OCI-M2 (cell line): ENCODE results near the gene SLC25A44.

Source experiments
- DNase-seq: peaks from one replicate; lab custom pipeline; 2025; ENCODE audit not compliant: unreplicated experiment; lab: John Stamatoyannopoulos, UW

SLC25A44 gene

DNA sequence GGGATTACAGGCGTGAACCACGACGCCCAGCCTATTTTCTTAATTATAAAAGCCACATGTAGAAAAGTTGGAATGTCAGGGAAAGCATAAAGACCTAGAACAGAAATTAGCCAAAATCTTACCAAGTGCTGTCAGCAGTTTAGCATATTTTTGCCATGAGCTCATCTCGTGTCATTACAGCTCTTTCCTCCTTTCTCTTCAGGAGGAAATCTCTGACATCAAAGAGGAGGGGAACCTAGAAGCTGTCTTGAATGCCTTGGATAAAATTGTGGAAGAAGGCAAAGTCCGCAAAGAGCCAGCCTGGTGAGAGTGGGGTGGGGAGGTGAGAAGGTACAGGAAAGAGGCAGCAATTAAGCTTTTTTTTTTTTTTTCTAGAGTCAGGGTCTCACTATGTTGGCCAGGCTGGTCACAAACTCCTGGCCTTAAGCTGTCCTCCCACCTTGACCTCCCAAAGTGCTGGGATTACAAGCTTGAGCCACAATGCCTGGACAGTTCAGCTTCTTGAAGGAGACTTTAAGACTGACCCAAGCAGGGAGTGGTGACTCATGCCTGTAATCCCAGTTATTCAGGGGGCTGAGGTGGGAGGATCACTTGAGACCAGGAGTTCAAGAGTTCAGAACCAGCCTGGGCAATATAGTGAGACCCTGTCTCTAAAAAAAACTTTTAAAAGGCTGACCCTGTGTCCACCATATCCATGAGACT lies 39.7 kb downstream of the SLC25A44 start:
- DNase-seq: no peak

DNA sequence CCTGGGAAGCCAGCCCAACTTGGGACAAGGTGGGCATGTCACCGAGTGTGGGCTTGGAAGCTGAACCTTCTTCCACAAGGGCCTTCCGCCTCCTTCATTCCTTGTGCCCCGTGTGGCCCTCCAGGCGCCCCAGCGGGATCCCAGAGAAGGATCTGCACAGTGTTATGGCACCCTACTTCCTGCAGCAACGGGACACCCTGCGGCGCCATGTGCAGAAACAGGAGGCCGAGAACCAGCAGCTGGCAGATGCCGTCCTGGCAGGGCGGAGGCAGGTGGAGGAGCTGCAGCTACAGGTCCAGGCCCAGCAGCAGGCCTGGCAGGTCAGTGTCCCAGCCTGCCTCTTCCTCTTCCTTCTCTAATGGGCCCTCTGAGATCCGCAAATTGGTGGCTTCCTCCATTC lies 42.3 kb downstream of the SLC25A44 start:
- DNase-seq: no peak

DNA sequence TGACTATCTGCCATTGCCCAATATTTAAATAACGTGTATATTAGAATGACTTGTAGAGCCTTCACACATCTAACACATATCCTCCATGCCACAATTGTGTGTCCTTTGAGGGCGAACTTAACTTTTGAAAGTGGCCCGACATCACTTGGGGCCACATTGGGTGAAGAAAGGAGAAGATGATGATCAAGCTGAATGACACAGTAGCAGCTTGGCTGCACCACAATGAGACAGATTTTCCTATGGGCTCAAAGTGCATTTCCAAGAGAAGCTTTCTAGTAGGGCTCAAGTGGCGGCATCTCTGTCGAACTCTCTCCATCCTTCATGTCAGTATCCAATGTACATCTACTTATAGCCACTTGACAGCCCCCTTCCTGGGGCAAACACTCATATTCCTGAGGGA lies 44.3 kb downstream of the SLC25A44 start:
- no peak for DNase-seq

DNA sequence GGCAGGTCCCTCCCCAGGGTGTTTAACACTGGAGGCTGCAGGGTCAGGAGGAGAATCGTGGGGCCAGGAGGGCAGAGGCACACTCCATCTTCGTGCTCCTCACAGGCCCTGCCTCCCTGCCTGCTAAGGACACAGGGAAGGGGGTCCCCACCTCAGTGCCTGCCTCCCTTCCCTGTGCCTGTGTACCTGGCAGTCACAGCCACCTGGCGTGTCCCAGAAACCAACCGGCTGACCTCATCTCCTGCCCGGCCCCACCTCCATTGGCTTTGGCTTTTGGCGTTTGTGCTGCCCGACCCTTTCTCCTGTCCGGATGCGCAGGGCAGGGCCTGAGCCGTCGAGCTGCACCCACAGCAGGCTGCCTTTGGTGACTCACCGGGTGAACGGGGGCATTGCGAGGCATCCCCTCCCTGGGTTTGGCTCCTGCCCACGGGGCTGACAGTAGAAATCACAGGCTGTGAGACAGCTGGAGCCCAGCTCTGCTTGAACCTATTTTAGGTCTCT lies 47.5 kb downstream of the SLC25A44 start:
- no peak for DNase-seq

DNA sequence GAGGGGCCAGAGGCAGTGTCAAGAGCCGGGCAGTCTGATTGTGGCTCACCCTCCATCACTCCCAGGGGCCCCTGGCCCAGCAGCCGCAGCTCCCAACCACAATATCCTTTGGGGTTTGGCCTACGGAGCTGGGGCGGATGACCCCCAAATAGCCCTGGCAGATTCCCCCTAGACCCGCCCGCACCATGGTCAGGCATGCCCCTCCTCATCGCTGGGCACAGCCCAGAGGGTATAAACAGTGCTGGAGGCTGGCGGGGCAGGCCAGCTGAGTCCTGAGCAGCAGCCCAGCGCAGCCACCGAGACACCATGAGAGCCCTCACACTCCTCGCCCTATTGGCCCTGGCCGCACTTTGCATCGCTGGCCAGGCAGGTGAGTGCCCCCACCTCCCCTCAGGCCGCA lies 48.0 kb downstream of the SLC25A44 start, which contains the start of gene BGLAP:
TSS of gene BGLAP (plus strand) at position 259 of the 400 bp plus-strand sequence. CDS start at position 307, 48 bp downstream.
- no peak for DNase-seq

GRCh38 chr1:156242738-156243137 lies 48.8 kb downstream of the SLC25A44 start:
- no peak for DNase-seq

GRCh38 chr1:156244126-156244525 lies 50.2 kb downstream of the SLC25A44 start:
- no peak for DNase-seq

GRCh38 chr1:156244712-156245111 lies 50.8 kb downstream of the SLC25A44 start:
- no peak for DNase-seq

GRCh38 chr1:156245451-156246232 lies 51.7 kb downstream of the SLC25A44 start:
- no peak for DNase-seq

- DNase-seq: no peak
Measured at GRCh38 chr1:156246241-156246780, 52.4 kb downstream of the SLC25A44 start.

- DNase-seq: no peak
Measured at GRCh38 chr1:156246781-156247459, 53.0 kb downstream of the SLC25A44 start.

DNA sequence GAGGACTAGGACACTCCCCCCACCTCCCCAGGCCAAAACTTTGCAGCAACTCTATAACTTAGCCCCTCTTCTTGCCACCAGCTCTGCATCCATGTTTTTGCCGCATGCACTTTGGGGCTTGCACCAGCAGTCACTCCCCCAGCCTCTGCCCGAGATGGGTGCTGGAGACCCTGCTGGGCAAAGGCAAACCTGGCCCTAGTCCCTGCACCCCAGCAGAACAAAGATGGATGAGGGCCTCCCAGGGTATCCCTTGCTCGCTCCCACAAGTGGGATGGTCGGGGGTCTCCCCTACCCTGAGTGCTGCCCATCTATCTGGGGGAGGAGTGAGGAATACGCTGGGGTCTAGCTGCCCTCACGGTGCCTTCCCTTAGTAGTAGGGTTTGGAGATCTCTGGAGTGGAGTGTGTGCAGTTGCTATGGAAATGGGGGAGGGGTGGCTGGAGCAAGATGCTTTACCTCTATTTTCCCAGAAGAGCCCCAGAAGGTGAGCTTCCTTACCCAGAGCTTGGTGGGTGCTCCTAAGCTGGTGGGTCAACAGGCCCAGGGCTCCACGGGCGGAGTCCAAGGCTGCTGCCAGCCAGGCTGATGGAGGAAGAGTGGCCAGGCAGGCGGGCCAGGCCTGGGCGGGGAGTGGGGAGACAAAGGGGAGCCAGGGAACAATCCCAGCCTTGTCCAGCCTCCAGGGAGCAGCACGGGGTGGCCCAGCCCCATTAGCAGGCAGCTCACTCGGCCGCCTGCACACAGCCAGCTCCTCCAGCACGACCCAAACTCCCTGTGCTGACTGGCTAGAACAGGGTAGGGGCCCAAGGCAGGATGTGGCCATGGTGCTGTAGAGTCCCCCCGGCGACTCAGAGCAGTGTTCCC lies 53.8 kb downstream of the SLC25A44 start, which contains the start of gene PAQR6:
TSS of gene PAQR6 (minus strand) at position 597 of the 863 bp plus-strand sequence. CDS start 1,325 bp downstream, outside the sequence.
- no peak for DNase-seq

DNA sequence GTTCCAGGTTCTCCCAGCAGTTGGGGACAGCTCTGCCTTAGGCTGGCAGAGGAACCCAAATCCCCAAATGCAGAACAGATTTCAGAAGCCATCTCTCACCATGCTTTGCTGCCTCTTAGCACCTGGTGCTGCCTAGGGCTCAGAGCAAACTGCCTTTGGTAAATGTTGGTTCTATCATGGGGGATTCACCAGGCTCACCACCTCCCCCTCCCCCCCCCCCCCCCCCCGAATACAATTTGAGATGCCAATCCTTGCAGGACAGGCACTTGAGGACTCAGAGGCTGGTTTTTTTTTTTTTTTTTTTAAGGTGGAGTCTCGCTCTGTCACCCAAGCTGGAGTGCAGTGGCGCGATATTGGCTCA lies 54.4 kb downstream of the SLC25A44 start:
- no peak for DNase-seq

GRCh38 chr1:156249593-156249992 lies 55.7 kb downstream of the SLC25A44 start:
- DNase-seq: no peak

DNA sequence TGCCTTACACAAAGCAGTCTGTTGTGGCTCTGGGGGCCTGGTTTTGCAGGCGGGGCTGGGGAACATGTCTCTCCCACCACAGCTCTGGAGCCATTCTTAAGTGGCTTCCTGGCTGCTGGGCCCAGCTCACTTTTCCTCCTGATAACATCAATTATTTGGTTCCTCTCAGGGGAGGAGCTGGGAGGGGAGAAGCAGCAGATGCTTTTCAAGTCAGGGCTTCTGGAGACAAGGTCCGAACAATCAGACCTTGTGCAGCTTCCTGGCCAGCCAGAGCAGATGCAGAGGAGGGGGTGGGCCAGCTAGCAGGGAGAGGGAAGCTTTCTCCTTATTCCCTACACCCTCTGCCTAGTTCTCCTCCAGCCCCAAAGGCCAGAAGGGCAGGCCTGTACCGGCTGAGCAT lies 57.6 kb downstream of the SLC25A44 start:
- no peak for DNase-seq

GRCh38 chr1:156253634-156254033 lies 59.7 kb downstream of the SLC25A44 start:
- DNase-seq: no peak

DNA sequence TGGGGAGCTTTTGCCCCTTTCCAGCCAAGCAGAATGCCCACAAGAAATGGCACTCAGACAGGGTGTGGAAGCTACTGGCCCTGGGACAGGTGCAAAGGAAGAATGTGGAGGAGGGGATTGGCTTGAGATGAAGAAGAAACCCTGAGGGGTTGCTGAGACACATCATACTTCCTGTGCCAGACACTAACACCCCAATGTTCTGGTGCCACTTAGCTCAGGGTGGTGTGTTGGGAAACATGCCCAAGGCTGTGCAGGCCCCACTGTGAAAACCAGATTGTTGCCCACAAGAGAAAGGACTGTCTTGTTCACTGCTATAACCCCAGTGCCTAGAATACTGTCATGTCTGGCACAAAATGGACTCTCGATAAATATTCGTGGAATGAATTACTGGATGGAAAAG lies 63.8 kb downstream of the SLC25A44 start:
- no peak for DNase-seq

DNA sequence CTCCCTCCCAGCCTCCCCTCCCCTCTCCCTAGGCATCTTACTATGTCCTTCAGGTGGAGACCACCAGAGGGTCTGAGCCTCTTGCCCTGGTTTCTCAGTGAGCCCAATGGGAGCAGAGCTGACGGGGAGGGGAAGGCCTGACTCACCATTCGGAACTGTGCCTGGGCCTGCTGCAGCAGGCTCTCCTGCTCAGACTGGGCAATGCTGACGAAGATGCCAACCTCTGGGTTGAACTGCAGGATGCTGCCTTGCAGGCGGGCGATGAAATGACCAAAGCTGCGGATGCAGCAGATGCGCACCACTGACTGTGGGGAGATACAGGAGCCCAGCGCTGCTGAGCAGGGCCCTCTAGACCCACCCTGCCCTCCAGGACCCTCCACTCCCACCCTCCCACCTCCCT lies 65.0 kb downstream of the SLC25A44 start:
- no peak for DNase-seq

DNA sequence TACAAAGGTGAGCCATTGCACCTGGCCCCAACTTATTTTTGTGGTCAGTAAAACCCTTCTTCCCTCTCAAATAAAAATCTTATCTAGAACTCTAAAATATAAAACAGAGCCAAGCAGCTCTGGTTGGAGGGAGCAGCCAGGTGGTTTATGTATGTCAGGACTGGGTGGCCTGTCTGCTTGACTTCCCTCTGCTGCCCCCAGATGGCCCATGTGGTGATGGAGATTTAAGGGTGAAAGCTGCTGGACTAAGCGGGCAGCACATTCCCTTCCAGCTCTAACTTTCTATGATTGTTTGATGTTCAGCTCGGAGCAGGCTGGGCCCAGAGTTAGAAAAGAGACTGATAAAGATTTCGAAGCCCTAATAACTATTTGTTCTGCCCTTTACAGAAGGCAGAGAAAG lies 65.9 kb downstream of the SLC25A44 start:
- no peak for DNase-seq

DNA sequence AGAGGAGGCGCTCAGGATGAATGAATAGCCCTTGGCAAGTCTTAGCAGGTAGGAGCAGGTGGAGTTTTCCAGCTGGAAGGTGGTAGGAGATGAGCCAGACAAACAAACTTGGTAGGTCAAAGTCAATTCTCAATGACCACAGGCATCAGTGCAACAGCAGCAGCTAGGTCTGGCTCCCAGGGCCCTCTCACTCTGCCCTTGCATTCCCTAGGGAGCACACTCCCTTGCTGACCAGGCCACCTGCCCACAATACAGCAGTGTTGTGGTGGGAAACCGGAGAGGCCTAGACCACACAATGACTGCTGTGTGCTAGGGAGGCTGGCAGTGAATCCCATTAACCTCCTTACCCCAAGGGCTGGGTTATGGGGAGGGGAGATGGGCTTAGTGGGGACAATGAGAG lies 67.0 kb downstream of the SLC25A44 start:
- DNase-seq: no peak
